Lung (tissue), 12 donors: Measurements from ENCODE around the gene PNPLA1. TPM values are rescaled to one million over a fixed set of nuclear protein-coding genes. Genes with fewer than 3 reads are reported as not detected.

Experiments
- ATAC-seq: fragments of 200-7000 bp; cut with Tn5 transposase; one replicate; pipeline ENCODE4 v1.9.1; 2020; ENCODE audit warnings: moderate number of reproducible peaks; ENCODE audit not compliant: insufficient read depth, low FRiP score
- DNase-seq, 3 donors: peaks; one replicate each; pipeline ENCODE4 v3.0.0-alpha.2; 2013 to 2017
- H3K27ac ChIP-seq, 2 donors: one replicate each; pipeline ENCODE4 v1.5.1; 2013; ENCODE audit warnings: mild to moderate bottlenecking in 2 of 2, moderate library complexity in 2 of 2, control low read depth in 1 of 2, inconsistent platforms in 1 of 2, low read depth in 1 of 2, low read length in 1 of 2
- H3K27me3 ChIP-seq, 3 donors: one replicate each; pipeline ENCODE4 v1.5.1; 2013; ENCODE audit warnings: low read length in 2 of 3; ENCODE audit not compliant: control insufficient read depth in 3 of 3, insufficient read depth in 3 of 3
- H3K36me3 ChIP-seq, 4 donors: one replicate each; pipeline ENCODE4 v1.5.1; 2013; ENCODE audit warnings: low read length in 4 of 4, mild to moderate bottlenecking in 1 of 4, moderate library complexity in 1 of 4; ENCODE audit not compliant: control insufficient read depth in 4 of 4, insufficient read depth in 4 of 4
- H3K4me1 ChIP-seq, 5 donors: one replicate each; pipeline ENCODE4 v1.5.1; 2013; ENCODE audit warnings: low read length in 5 of 5, mild to moderate bottlenecking in 2 of 5, moderate library complexity in 1 of 5; ENCODE audit not compliant: control insufficient read depth in 5 of 5, insufficient read depth in 5 of 5
- H3K4me3 ChIP-seq: one replicate; pipeline ENCODE4 v1.5.1; 2013; ENCODE audit warnings: mild to moderate bottlenecking, control low read depth, moderate library complexity
- H3K9ac ChIP-seq, 2 donors: one replicate each; pipeline ENCODE4 v1.5.1; 2013; ENCODE audit warnings: low read length in 2 of 2, control low read depth in 1 of 2; ENCODE audit not compliant: insufficient read depth in 1 of 2
- H3K9me3 ChIP-seq, 4 donors: one replicate each; pipeline ENCODE4 v1.5.1; 2013; ENCODE audit warnings: low read length in 3 of 4, mild to moderate bottlenecking in 1 of 4, moderate library complexity in 1 of 4; ENCODE audit not compliant: control insufficient read depth in 4 of 4, insufficient read depth in 3 of 4
- WGBS, 2 donors: extraction: QIAGEN DNeasy Blood & Tissue Kit; methylation state at CpG; one replicate each; pipeline ENCODE4 v1.1.7; 2013; 5-methylcytosine and 5-hydroxymethylcytosine counted together
- polyA plus RNA-seq, 2 donors: library from polyadenylated mRNA; stranded (reverse); fragments of 200-250 nt; gene quantifications; one replicate each; pipeline ENCODE4 v1.2.1, GENCODE V29; 2013
- total RNA-seq, 2 donors: library from RNA; depleted of rRNA in 1 of 2; stranded (reverse); fragments of >200 nt in 1 of 2; gene quantifications; one replicate each; pipeline ENCODE4 v1.2.1, GENCODE V29; 2014 to 2021
- TF ChIP-seq, protein P1 (sequence below): IDR thresholded peaks from 2 replicates; pipeline ENCODE4 v1.5.1; 2012; ENCODE audit warnings: mild to moderate bottlenecking; ENCODE audit errors: control extremely low read depth, extremely low read depth
- donor health status: control.
- donor health status: control.
- donor health status: Bipolar disorder and iron deficiency.
- donor health status: healthy.
- donor health status: DM: yes; HTN: yes; CAD: no.

Gene PNPLA1
- total and polyA plus RNA-seq, 4 donors, result 0.06 to 5.6 (median 0.89) TPM

DNA sequence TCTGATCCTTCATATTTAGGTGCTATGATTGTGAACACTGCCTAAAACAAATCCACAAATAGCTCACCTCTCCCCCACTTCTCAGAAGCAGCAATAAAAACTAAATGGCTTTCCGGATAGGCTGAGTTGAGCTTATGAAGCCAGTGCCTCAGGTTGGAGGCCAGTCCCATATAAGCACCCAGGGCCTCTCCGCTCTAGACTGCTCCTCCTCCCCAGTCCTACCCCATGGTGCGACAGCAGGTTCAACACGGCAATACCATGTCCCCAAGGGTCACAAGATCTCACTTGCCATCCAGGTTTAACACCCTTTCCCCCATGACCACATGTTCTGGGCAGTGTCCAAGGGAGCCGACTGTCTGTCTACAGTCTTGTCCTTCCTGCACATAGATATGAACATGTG is 46.1 kb downstream of the PNPLA1 start:
- ATAC-seq (no peak), DNase-seq (no peak)
- H3K9ac ChIP-seq, result no peak overlapping the region
- no peaks in the 10 kb centered on the region for H3K36me3 ChIP-seq
- no peak overlapping the region for H3K27ac ChIP-seq
- peaks cover 0 to 10% (median 0%) of the 10 kb centered on the region in 5 donors for H3K4me1 ChIP-seq
- 94 to 97% methylated on average over 5 of the region's 5 CpGs for WGBS, 2 donors
- H3K4me3 ChIP-seq, result no peak overlapping the region
- TF ChIP-seq, protein P1, sequence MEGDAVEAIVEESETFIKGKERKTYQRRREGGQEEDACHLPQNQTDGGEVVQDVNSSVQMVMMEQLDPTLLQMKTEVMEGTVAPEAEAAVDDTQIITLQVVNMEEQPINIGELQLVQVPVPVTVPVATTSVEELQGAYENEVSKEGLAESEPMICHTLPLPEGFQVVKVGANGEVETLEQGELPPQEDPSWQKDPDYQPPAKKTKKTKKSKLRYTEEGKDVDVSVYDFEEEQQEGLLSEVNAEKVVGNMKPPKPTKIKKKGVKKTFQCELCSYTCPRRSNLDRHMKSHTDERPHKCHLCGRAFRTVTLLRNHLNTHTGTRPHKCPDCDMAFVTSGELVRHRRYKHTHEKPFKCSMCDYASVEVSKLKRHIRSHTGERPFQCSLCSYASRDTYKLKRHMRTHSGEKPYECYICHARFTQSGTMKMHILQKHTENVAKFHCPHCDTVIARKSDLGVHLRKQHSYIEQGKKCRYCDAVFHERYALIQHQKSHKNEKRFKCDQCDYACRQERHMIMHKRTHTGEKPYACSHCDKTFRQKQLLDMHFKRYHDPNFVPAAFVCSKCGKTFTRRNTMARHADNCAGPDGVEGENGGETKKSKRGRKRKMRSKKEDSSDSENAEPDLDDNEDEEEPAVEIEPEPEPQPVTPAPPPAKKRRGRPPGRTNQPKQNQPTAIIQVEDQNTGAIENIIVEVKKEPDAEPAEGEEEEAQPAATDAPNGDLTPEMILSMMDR, result no peak
- H3K27me3 ChIP-seq, result no peaks in the 10 kb centered on the region
- H3K9me3 ChIP-seq, result no peaks in the 10 kb centered on the region

DNA sequence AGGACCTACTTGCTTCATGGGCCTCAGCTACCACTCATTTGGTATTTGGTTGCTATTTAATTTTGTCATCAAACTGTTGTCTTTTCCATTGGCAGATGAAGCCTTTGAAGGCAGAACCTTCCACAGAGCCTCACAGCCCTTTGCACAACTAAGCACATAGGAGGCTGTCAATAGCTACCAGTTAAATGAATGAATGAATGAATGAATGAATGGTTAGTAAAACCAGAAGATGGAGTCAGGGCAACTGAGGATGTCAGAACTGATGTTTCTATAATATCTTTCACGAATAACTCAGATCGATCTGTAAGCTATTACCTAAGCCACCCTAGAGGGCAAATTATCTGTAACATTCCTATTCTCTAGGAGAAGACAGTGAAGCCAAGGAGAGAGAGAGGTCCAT is 47.8 kb downstream of the PNPLA1 start:
- H3K27me3 ChIP-seq, result no peaks in the 10 kb centered on the region
- no peak for DNase-seq
- ATAC-seq, result no peak
- WGBS, 2 donors, result 95 to 100% methylated on average over 2 of the region's 2 CpGs
- no peak overlapping the region for H3K27ac ChIP-seq
- H3K36me3 ChIP-seq, result no peaks in the 10 kb centered on the region
- no peak overlapping the region for H3K4me3 ChIP-seq
- no peak overlapping the region for H3K9ac ChIP-seq
- TF ChIP-seq, protein P1, result no peak
- no peaks in the 10 kb centered on the region for H3K9me3 ChIP-seq
- peaks cover 0 to 9% (median 0%) of the 10 kb centered on the region in 5 donors for H3K4me1 ChIP-seq

DNA sequence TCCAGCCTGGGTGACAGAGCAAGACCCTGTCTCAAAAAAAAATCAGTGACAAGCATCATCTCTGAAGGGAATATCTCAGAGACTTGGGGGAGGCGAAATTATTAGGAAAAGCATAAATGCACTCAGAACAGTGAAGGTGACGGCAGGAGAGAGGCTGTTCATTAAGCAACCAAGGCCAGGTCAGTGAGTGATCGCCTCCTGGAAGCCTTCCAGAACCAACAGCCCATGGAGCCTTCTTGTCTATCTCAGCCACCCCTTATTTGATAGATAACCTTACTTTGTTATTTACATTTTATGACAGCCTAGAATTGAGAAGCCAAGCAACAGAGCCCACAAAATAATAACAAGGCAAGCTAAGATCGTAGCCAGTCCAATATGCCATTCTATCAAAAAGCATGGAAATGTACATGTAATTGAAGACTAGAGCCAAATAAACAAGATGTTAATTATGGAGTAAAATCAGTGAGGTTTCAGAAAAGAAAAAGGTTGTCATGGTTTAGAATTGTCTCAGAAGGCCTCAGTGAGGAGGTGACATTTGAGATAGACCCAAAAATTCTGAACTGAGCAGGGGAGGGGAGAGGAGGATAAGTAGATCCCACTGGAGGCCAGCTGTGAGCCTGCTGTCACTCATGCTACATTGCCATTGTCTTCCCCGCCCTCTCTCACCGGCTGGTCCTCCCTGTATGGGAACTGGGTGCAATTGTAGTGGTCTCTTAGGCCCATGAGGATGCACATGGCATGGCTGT is 49.0 kb downstream of the PNPLA1 start:
- Histone ChIP-seq H3K4me1 (no peaks in the 10 kb centered on the region), H3K27me3 (no peaks in the 10 kb centered on the region), H3K9me3 (no peaks in the 10 kb centered on the region), H3K27ac (no peak overlapping the region), H3K4me3 (no peak overlapping the region), H3K9ac (no peak overlapping the region), H3K36me3 (no peaks in the 10 kb centered on the region)
- ATAC-seq (no peak), DNase-seq (no peak)
- 85 to 90% methylated on average over 6 of the region's 6 CpGs for WGBS, 2 donors
- TF ChIP-seq, protein P1, result no peak

DNA sequence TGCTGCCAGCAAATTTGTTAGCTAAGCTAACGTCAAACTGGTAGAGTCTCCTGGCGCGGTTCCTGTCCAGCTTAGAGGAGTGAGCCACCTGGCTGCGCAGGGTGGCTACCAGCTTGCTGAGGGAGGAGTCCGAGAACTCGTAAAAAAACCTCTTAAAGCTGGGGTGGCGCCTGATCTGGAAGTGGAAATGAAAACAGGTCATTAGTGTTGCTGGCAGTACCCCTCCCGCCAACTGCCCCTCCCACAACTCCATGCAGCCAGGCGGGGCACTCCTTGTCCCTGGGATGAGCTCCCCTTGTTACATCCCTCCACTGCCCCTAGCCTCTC is 49.5 kb downstream of the PNPLA1 start:
- no peak for ATAC-seq
- DNase-seq, result no peak
- Histone ChIP-seq H3K4me1 (no peaks in the 10 kb centered on the region), H3K27me3 (no peaks in the 10 kb centered on the region), H3K4me3 (no peak overlapping the region), H3K27ac (no peak overlapping the region), H3K36me3 (no peaks in the 10 kb centered on the region), H3K9ac (no peak overlapping the region), H3K9me3 (no peaks in the 10 kb centered on the region)
- TF ChIP-seq, protein P1, result no peak
- 83 to 90% methylated on average over 9 of the region's 9 CpGs for WGBS, 2 donors
